ENCODE results near the gene PLXND1.
"Not testable (repeated sequence)": the region's sequence is repeated elsewhere in the genome, so short reads cannot be mapped to it uniquely, and the experiment has no call there.

- TF ChIP-seq EZH2 (IDR thresholded peaks at IDR 0.05); POLR2AphosphoS5 (IDR thresholded peaks at IDR 0.05; ENCODE audit: borderline replicate concordance, low read depth, low read length): not testable (repeated sequence)
These were observed 35.2 kb upstream of the PLXND1 start for GRCh38 chr3:129641567-129642260.
